Heart left ventricle (tissue), 13 donors: ENCODE measurements around the gene KIF4A.

ENCODE experiments used
- CTCF ChIP-seq, 12 donors: fragments of 200-600 bp; sonication (generic) in 4 of 12; IDR thresholded peaks; one replicate each; pipeline versions ENCODE4 v1.5.0 to v1.8.0; 2018 to 2022; ENCODE audit warnings: antibody characterized with exemption in 12 of 12, mild to moderate bottlenecking in 5 of 12
- POLR2A ChIP-seq, 2 donors: fragments of 450-650 bp; IDR thresholded peaks; one replicate each; pipeline ENCODE4 v1.6.1; 2017; ENCODE audit warnings: antibody characterized with exemption in 2 of 2, mild to moderate bottlenecking in 2 of 2, moderate library complexity in 2 of 2
- donor health status: ischemic (EF 13 %, LVEDD 7.1; RV severe dilation, severe dysfunction).
- donor health status: DM: no; HTN: yes; CAD: no.
- donor health status: DM: no; HTN: no; CAD: no.
- donor health status: ischemic (EF 25% LVEDD 6.9; RV normal size, moderate dysfunction).
- donor health status: ischemic (EF 25% LVEDD 5.7; RV mildly dilated, moderate dysfunction).
- donor health status: ischemic (EF 35%, LVEDD 5.7; RV mildly dilated, moderate dysfunction).
- donor health status: nonischemic (EF 11% LVEDD 7.7; RV severe dilation, severe dysfunction).
- donor health status: DM: yes; HTN: yes; CAD: no.
- donor health status: PGD.
- donor health status: ischemic (EF 29% LVEDD 5.4; RV normal size, mild dysfunction).
- donor health status: nonischemic (EF 23%, LVEDD 6.1; RV moderate dilation, normal function).

- no peak for TF ChIP-seq CTCF (IDR thresholded peaks at IDR 0.05)
- no peak for TF ChIP-seq POLR2A (IDR thresholded peaks at IDR 0.05)
These were observed 25.1 kb upstream of the KIF4A start for GRCh38 chrX:70264784-70265183.
